NCI-H2196 (cell line): ENCODE measurements around the gene OSBPL10.
"Not testable (repeated sequence)": the region's sequence is repeated elsewhere in the genome, so short reads cannot be mapped to it uniquely, and the experiment has no call there.

Source experiments
- DNase-seq: peaks from one replicate; lab custom pipeline; 2025; ENCODE audit not compliant: unreplicated experiment; lab: John Stamatoyannopoulos, UW

The OSBPL10 gene

GRCh38 chr3:31892916-31893573 is 88.0 kb downstream of the OSBPL10 start:
- no peak for DNase-seq

GRCh38 chr3:31892500-31892899 is 88.6 kb downstream of the OSBPL10 start:
- no peak for DNase-seq

GRCh38 chr3:31891876-31892455 is 89.1 kb downstream of the OSBPL10 start:
- DNase-seq: no peak

GRCh38 chr3:31890742-31891469 is 90.2 kb downstream of the OSBPL10 start:
- no peak for DNase-seq

GRCh38 chr3:31890007-31890406 is 91.1 kb downstream of the OSBPL10 start:
- no peak for DNase-seq

- DNase-seq: no peak
Observed at GRCh38 chr3:31885235-31885634, 95.8 kb downstream of the OSBPL10 start.

- no peak for DNase-seq
Observed at GRCh38 chr3:31884251-31884650, 96.8 kb downstream of the OSBPL10 start.

GRCh38 chr3:31882895-31883294 is 98.2 kb downstream of the OSBPL10 start:
- DNase-seq: no peak

GRCh38 chr3:31882431-31882830 is 98.6 kb downstream of the OSBPL10 start:
- no peak for DNase-seq

- no peak for DNase-seq
Observed at GRCh38 chr3:31880482-31881078, 100.5 kb downstream of the OSBPL10 start.

GRCh38 chr3:31880020-31880419 is 101.0 kb downstream of the OSBPL10 start:
- no peak for DNase-seq

GRCh38 chr3:31879365-31879764 is 101.7 kb downstream of the OSBPL10 start:
- no peak for DNase-seq

GRCh38 chr3:31878231-31878838 is 102.7 kb downstream of the OSBPL10 start:
- no peak for DNase-seq

GRCh38 chr3:31876331-31876730 is 104.7 kb downstream of the OSBPL10 start:
- no peak for DNase-seq

- no peak for DNase-seq
Observed at GRCh38 chr3:31875437-31875836, 105.6 kb downstream of the OSBPL10 start.

- no peak for DNase-seq
Observed at GRCh38 chr3:31873254-31873820, 107.7 kb downstream of the OSBPL10 start.

- no peak for DNase-seq
Observed at GRCh38 chr3:31871939-31872507, 109.0 kb downstream of the OSBPL10 start.

GRCh38 chr3:31870111-31870510 is 111.0 kb downstream of the OSBPL10 start:
- DNase-seq: not testable (repeated sequence)

GRCh38 chr3:31868236-31868635 is 112.8 kb downstream of the OSBPL10 start:
- no peak for DNase-seq

- DNase-seq: no peak
Observed at GRCh38 chr3:31862666-31863279, 118.3 kb downstream of the OSBPL10 start.
